GM19452 (cell line): ENCODE measurements around the gene NATD1.

Experiments
- ATAC-seq: cut with Tn5 transposase; IDR thresholded peaks from one replicate; pipeline ENCODE4 v1.9.1; 2021; ENCODE audit not compliant: unreplicated experiment

Gene NATD1

DNA sequence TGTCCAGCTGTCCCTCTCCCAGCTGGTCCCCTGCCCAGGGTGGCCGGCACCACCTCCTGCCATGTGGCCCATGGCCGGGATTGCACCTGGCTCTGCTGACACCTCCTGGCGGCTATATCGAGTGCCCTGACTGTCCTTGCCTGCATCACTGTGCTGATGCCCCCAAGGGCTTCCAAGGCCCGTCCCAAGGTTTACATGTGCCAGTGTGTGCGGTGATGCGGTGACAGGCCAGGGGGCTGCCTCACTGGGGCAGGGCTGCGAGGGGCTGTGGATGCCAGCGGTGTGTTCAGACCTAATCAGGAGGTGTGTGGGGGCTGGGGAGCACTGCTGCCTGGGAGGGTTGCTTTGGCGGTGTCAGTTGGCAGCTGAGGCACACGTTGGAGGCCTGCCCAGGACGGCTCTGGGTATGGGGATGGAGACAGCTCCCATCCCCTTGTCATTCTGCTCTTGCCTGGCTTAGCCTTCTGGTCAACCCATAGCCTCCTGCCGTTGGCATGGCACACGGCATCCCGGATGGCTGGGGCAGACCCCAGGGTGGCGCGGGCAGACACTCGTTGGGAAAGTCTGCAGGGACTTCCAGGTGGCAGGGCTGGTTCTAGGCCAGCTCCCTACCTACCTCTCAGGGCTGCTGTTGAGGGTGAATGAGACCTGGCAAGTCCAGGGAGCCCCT, 36.8 kb upstream of the NATD1 start:
- no peak for ATAC-seq

GRCh38 chr17:21289175-21289901, 36.1 kb upstream of the NATD1 start:
- no peak for ATAC-seq

GRCh38 chr17:21288571-21289017, 35.4 kb upstream of the NATD1 start:
- ATAC-seq, result peak; percentile 19

GRCh38 chr17:21287703-21288449, 34.7 kb upstream of the NATD1 start:
- peak; percentile 41 for ATAC-seq

GRCh38 chr17:21286909-21287702, 33.9 kb upstream of the NATD1 start:
- ATAC-seq, result no peak

DNA sequence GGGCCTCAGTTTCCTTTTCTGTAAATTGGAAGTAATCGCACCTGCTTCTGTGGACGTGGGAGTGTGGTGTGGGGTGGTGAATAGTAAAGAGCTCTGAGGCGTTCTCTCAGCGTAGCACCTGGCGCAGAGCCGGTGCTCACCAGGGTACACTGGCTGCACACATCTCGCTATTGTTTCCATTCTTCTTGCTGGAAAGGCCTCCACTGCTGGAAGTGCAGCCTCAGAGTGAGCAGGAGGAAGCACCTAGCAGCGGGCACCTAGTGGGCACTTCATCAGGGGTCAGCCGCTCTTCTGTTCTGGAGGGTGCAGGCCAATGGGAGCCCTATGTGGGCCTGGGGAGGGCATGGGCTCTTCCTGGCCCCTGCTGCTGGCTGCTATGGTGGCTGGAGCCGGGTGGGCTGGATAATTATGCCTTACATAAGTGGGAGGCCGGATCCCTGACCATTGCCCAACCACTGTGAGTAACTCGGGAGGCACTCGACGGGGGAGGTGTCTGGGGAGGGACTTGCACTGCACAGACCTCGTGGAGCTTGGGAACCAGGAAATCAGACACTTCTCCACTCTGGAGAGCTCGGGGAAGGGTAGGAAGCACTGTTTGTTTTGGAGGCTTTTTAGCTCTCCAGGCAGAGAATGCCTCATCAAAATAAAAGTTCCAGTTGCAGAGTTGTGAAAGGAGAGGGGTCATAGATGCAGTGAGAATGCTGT, 33.0 kb upstream of the NATD1 start:
- ATAC-seq, result no peak

DNA sequence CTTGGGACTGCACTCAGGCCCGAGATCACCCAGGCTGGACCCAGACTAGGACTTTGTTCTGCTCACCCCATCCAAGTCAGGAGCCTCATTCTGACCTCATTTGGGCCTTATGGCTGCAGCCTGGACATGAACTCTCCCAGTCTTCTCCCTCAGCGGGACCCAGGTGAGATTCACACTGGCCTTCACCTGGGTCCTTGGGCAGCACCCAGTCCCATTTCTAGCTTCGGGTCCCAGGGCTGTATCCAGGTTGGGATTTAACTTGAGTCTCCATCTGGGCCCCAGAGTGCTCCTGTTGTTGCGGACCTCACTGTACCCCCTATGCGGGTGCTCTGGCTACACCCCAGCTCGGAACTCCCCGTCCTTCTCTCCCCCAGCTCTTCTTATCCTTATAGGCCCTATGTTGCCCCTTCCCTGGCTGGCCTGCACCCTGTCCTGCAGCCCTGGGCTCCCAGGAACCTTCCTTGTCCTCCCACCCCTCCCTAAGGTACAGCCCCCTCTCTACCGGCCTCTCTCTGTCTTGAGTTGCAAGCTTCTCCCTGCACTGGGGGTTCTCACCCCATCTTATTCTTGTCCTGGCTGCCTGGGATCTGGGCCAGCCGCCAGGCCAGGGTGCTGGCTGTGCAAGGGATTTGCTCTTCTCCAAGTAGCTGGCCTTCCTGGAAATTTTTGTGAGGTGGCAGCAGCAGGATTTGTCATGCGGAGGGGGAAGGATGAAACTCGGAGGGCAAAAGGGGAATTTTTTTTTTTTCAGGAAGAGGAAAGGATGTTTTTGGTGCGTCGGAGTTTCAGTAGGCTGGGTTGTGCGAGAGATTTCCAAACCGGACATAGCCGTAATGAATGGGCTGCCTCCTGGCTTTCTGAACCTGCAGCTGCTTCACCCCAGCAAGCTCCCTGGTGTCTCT, 32.2 kb upstream of the NATD1 start:
- ATAC-seq, result no peak

- peak; percentile 67 for ATAC-seq
Measured at GRCh38 chr17:21284319-21285163, 31.3 kb upstream of the NATD1 start, which contains the start of gene MAP2K3. MAP2K3 (plus strand) TSS chr17:21284711; CDS start chr17:21284921, 210 bp downstream.

- peak; percentile 2 for ATAC-seq
Measured at GRCh38 chr17:21283482-21284318, 30.5 kb upstream of the NATD1 start.

DNA sequence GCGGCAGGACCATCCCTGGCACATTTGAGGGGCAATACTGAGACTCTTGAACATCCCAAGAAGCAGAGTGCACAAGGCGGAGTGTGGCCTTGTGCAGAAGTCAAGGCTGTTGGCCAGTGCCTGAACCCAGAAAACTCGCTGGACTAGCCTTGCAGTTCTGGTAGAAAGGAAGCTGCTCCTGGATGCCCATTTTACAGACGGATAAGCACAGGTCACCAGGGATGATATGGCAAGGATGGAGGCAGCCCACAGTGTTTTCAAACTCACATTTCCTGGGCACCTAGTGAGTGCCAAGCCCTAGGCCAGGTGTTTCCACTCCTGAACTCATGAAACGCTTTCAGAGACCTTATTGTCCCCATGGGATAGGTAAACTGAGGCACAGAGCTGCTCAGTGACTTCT, 29.6 kb upstream of the NATD1 start:
- ATAC-seq, result no peak

- ATAC-seq, result no peak
Measured at GRCh38 chr17:21282231-21282630, 29.0 kb upstream of the NATD1 start.

DNA sequence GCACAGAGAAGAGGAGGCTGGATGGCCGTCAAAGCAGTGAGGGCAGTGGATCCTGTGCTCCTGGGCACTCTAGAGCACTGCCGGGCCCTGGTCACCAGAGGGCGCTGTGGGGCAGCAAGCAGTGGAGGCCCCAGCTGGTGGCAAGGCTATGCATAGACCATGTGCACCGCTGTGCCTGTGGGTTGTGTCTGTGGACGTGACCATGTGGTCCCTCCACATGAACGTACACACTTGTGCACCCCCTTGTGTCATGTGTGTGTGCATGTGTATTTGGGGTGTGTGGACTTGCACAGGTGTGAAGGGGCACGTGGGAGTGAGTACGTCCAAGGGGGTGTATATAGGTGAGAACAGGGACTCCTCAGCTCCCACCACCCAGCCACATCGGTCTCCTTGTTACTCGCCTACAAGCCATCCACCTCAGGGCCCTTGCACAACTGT, 26.9 kb upstream of the NATD1 start:
- ATAC-seq, result peak; percentile 36

- ATAC-seq, result no peak
Measured at GRCh38 chr17:21279582-21279981, 26.4 kb upstream of the NATD1 start.

- no peak for ATAC-seq
Measured at GRCh38 chr17:21279198-21279535, 26.0 kb upstream of the NATD1 start.

DNA sequence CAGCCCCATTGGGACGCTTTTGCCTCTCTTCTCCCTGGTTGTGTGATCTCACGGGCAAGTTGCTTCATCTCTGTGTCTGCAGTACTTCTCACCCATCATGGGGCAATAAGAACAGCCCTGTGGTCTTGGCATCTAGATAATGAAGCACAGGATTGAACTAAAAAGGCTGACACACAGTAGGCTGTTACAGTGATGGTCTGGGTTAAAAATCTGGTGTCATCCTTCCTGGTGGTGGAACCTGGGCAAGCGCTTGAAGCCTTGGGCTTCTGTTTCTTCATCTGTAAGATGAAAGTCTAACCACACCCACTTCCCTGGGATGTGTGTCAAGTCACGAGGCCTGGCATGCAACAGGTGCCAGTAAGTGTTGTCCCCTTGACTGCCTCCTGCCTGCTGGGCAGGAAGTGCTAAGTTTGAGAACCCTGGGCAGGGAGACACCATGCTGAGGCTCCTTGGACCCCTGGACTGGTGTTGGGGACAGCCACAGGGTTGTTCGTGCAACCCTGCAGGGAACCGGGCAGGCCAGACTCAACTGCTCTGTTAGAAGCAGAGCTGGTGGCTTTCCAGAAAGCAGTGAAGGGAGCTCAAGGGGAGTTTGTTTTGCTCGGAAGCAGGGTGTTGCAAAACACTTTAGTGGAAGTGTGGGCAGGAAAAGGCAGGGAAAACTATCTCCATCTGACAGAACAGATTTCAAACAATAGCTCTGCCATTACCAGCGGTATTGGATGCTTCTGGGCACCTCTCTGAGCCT, 25.4 kb upstream of the NATD1 start:
- no peak for ATAC-seq

GRCh38 chr17:21277332-21277731, 24.1 kb upstream of the NATD1 start:
- ATAC-seq, result no peak

- no peak for ATAC-seq
Measured at GRCh38 chr17:21276264-21276588, 23.0 kb upstream of the NATD1 start.
